BJ (cell line): Measurements from ENCODE around the gene BATF. TPM values are rescaled to one million over a fixed set of nuclear protein-coding genes. Genes with fewer than 3 reads are reported as not detected.

Experiments used
- CTCF ChIA-PET: fragments of 350-600 bp; formaldehyde crosslinking; extraction: SDS; loops from one replicate; lab custom pipeline; 2021; ENCODE audit warnings: antibody characterized with exemption, inconsistent platforms; lab: Yijun Ruan, JAX
- POLR2A ChIA-PET: fragments of 300-600 bp; sonication (Branson Sonifier 250); formaldehyde crosslinking; extraction: SDS; loops from one replicate; lab custom pipeline; 2021; ENCODE audit warnings: antibody characterized with exemption; lab: Charles Lee
- DNase-seq: peaks from one replicate; pipeline ENCODE4 v3.0.0-alpha.2; 2011; ENCODE audit warnings: low read depth
- H3K27me3 ChIP-seq: 2 replicates; pipeline ENCODE4 v1.6.0; 2011; ENCODE audit warnings: low read length; ENCODE audit not compliant: control insufficient read depth, insufficient read depth
- H3K36me3 ChIP-seq: 2 replicates; pipeline ENCODE4 v1.5.1; 2011; ENCODE audit warnings: low read length; ENCODE audit not compliant: control insufficient read depth, insufficient read depth
- H3K4me3 ChIP-seq: 2 replicates; pipeline ENCODE4 v1.5.1; 2011; ENCODE audit warnings: low read depth, mild to moderate bottlenecking, control low read depth, low read length
- polyA plus RNA-seq: library from polyadenylated mRNA; depleted of rRNA; stranded (reverse); fragments of >200 nt; gene quantifications from 2 replicates; pipeline ENCODE4 v1.2.3, GENCODE V29; 2011
- TF ChIP-seq, protein P1 (sequence below): IDR thresholded peaks from 2 replicates; pipeline ENCODE4 v1.5.1; 2011; ENCODE audit warnings: low read depth, mild to moderate bottlenecking, control low read depth, inconsistent platforms, low read length, moderate library complexity; ENCODE audit not compliant: insufficient read depth

The BATF gene
- polyA plus RNA-seq, 1 experiment, result not detected

DNA sequence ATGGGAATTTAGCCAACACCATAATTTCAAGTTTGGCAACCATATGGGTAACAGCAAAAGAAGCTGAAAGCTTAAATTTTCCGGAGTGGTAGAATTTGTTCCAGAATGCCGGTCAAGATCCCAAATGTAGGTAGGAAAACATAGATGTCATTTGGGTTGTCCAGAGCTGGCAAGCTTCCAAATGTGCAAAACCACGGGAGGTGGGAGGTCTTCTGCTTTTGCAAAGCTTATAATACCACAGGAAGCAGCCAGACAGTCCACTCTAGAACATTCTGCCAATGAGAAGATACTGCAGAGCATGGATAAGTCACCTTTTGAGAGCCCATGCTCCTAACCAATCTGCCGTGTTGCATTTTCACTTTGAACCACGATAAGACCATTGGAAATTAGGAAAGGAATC is 26.4 kb upstream of the BATF start:
- H3K4me3 ChIP-seq, result no peak overlapping the region
- TF ChIP-seq, protein P1, sequence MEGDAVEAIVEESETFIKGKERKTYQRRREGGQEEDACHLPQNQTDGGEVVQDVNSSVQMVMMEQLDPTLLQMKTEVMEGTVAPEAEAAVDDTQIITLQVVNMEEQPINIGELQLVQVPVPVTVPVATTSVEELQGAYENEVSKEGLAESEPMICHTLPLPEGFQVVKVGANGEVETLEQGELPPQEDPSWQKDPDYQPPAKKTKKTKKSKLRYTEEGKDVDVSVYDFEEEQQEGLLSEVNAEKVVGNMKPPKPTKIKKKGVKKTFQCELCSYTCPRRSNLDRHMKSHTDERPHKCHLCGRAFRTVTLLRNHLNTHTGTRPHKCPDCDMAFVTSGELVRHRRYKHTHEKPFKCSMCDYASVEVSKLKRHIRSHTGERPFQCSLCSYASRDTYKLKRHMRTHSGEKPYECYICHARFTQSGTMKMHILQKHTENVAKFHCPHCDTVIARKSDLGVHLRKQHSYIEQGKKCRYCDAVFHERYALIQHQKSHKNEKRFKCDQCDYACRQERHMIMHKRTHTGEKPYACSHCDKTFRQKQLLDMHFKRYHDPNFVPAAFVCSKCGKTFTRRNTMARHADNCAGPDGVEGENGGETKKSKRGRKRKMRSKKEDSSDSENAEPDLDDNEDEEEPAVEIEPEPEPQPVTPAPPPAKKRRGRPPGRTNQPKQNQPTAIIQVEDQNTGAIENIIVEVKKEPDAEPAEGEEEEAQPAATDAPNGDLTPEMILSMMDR, result no peak
- peaks cover 1% of the 10 kb centered on the region; the same call in 1 of the 2 replicates for H3K27me3 ChIP-seq
- DNase-seq, result no peak
- CTCF ChIA-PET, result interaction anchor here (0.8 to 3.8 kb wide), 6 partner anchors 8 to 193 kb away, joined by 3 to 22 read pairs (median 8); no protein-coding TSS in a partner anchor
- H3K36me3 ChIP-seq, result no peaks in the 10 kb centered on the region
- POLR2A ChIA-PET, result no interaction called here

DNA sequence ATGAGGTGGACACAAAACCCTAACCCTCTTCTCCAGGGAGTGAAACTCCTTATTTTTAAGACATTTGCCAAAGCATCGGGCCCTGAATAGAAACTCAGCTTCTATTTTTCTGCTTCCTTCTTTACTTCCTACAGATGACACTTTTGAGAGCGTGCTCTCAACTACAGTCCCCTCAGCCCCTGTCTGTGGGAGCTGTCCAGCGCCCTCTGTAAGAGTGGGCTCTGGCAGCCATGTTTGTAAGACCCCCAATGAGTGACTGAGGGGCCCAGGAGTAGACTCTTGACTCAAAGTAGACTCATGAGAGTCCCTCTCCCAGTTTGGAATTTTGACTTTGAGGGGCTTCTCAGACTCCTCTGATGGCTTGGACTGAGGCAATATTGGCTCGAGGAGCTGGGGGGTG is 25.5 kb upstream of the BATF start:
- Histone ChIP-seq H3K4me3 (no peak overlapping the region), H3K36me3 (no peaks in the 10 kb centered on the region), H3K27me3 (peaks cover 1% of the 10 kb centered on the region; the same call in 1 of the 2 replicates)
- TF ChIP-seq, protein P1, result no peak
- CTCF ChIA-PET, result interaction anchor here (0.6 to 3.8 kb wide), 4 partner anchors 9 to 189 kb away, joined by 4 to 22 read pairs (median 12); no protein-coding TSS in a partner anchor
- POLR2A ChIA-PET, result no interaction called here
- no peak for DNase-seq

DNA sequence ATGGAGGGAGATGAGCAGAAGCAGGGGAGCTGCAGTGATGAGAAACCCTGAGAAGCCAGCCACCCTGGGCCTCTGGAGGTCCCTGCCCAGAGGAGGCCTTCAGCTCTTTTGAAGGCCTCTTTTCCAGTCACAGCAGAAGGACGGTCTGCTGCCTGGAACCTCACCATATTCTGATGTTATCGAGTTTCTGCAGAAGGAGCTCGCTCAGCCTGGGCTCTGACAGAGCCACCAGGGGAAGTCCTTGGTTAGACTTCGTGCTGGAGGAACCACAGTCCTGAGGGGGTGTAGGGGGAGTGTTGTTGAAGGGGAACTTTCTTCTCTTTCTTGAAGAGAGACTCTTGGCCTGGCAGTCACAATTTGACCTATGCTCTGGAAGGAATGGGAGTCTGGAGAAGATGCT is 25.1 kb upstream of the BATF start:
- TF ChIP-seq, protein P1, result no peak
- CTCF ChIA-PET, result interaction anchor here (1.5 to 3.8 kb wide), 3 partner anchors 9 to 189 kb away, joined by 4 to 22 read pairs (median 21); no protein-coding TSS in a partner anchor
- Histone ChIP-seq H3K27me3 (peaks cover 1% of the 10 kb centered on the region; the same call in 1 of the 2 replicates), H3K4me3 (no peak overlapping the region), H3K36me3 (no peaks in the 10 kb centered on the region)
- DNase-seq, result no peak
- POLR2A ChIA-PET, result no interaction called here

DNA sequence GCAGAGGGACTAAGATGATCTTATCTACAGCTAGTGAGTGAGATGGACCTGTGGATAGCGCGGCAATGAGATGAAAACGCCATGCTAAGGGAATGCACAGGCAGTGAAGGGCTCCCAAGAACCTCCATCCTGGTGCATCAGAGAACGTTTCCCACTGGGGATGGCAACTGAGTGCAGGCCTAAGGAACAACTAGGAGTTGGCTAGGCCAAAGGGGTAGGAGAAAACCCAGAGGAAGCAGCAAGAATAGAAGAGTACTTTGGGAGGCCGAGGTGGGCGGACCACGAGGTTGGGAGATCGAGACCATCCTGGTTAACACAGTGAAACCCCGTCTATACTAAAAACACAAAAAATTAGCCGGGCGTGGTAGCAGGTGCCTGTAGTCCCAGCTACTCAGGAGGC is 24.6 kb upstream of the BATF start:
- POLR2A ChIA-PET, result no interaction called here
- TF ChIP-seq, protein P1, result no peak
- H3K4me3 ChIP-seq, result no peak overlapping the region
- no peak for DNase-seq
- CTCF ChIA-PET, result interaction anchor here (3.8 kb wide), 1 partner anchor 10 kb away, joined by 22 read pairs; no protein-coding TSS in a partner anchor
- H3K27me3 ChIP-seq, result peaks cover 1% of the 10 kb centered on the region; the same call in 1 of the 2 replicates
- H3K36me3 ChIP-seq, result no peaks in the 10 kb centered on the region

DNA sequence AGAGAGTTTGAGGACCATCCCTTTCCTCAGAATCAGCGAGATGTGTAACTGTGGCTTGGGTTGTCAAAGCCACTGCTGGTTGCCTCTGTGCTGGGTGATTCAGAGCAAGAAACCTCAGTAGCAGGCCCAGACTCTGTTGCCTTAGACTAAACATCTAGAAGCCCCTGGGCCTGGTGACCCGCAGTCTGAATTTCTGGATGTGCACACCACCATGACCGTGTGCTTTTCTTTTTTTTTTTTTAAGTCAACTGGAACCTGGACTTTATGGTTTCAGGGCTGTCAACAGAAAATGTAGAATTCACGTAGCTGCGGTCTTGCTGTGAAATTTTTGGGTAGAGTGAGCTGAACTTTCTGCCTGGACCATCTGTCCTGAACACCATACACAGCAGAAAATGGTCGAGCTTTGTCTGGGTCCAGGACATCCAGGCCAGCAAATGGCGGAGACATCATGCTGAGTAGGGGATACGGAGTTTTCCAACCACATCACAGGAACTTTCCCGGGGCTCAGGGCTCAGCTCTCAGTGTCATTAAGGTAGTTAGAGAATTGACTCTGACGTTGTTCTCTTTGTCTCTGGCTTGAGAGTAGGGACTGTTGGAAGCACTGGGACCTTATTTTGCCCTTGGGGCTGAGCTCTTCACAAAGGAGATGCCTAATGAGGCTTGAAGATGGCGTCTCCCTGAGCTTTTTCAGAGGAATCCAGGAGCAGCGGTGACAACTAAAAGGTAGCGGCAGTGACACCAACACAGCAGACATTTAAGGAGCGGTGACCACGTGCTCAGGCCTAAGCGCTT is 23.0 kb upstream of the BATF start:
- DNase-seq, result no peak
- ChIA-PET CTCF (interaction anchor here (0.7 to 3.8 kb wide), 2 partner anchors 11 to 62 kb away, joined by 3 to 22 read pairs; no protein-coding TSS in a partner anchor), POLR2A (no interaction called here)
- no peaks in the 10 kb centered on the region for H3K36me3 ChIP-seq
- H3K27me3 ChIP-seq, result peaks cover 3% of the 10 kb centered on the region; the same call in 1 of the 2 replicates
- TF ChIP-seq, protein P1, result no peak
- no peak overlapping the region for H3K4me3 ChIP-seq
